GM12891 (cell line): Measurements from ENCODE around the gene RNF144A.

Experiments
- PAX5 ChIP-seq: IDR thresholded peaks from 2 replicates; pipeline ENCODE4 v1.6.1; 2011; ENCODE audit warnings: low read length, moderate library complexity, mild to moderate bottlenecking; ENCODE audit not compliant: insufficient read depth, severe bottlenecking
- POLR2A ChIP-seq: IDR thresholded peaks from 2 replicates; pipeline ENCODE4 v1.6.1; 2011; ENCODE audit warnings: low read depth, low read length, control low read depth
- POLR2AphosphoS5 ChIP-seq: IDR thresholded peaks from 2 replicates; pipeline ENCODE4 v1.6.1; 2011; ENCODE audit warnings: low read depth, low read length, control low read depth
- POU2F2 ChIP-seq: IDR thresholded peaks from 2 replicates; pipeline ENCODE4 v1.6.1; 2011; ENCODE audit warnings: low read depth, mild to moderate bottlenecking, control low read depth, low read length, moderate library complexity
- SPI1 ChIP-seq: IDR thresholded peaks from 2 replicates; pipeline ENCODE4 v1.6.1; 2011; ENCODE audit warnings: low read depth, low read length, control low read depth
- TAF1 ChIP-seq: IDR thresholded peaks from 2 replicates; pipeline ENCODE4 v1.6.1; 2011; ENCODE audit warnings: low read depth, low read length, control low read depth

DNA sequence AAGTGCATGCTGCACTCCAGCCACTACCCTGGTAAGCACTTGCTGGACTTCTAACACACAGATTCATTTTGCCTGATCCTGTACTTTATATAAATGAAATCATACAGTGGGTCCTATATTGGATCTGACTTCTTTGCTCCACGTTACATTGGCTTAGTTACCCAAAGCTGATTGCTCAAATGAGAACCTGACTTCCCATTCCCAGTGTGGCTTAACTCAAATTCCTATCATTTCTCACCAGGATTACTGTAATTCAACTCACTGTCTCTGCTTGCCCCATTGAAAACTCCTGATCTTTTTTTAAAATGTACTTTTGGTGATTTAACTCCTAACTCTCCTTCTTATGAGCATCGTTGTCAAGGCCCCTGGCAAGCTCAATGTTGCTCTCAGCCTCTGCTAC is 38.2 kb upstream of the RNF144A start:
- no peak for TF ChIP-seq POLR2A
- TF ChIP-seq POLR2AphosphoS5: no peak
- no peak for TF ChIP-seq PAX5
- no peak for TF ChIP-seq POU2F2
- no peak for TF ChIP-seq TAF1
- no peak for TF ChIP-seq SPI1
